SK-N-MC (cell line): ENCODE data around the gene SWAP70.

Source experiments
- EZH2 ChIP-seq: fragments of 200-600 bp; sonication (generic); IDR thresholded peaks from one replicate; pipeline ENCODE4 v1.6.1; 2017; ENCODE audit warnings: antibody characterized with exemption
- FOXP2 ChIP-seq: optimal IDR thresholded peaks from 2 replicates; pipeline ENCODE3; 2011; ENCODE audit warnings: mild to moderate bottlenecking, moderate library complexity; ENCODE audit not compliant: insufficient read depth; ENCODE audit errors: extremely low read length, control extremely low read depth
- POLR2AphosphoS5 ChIP-seq: IDR thresholded peaks from 2 replicates; pipeline ENCODE4 v1.6.1; 2012; ENCODE audit warnings: mild to moderate bottlenecking, low read depth, low read length, borderline replicate concordance

DNA sequence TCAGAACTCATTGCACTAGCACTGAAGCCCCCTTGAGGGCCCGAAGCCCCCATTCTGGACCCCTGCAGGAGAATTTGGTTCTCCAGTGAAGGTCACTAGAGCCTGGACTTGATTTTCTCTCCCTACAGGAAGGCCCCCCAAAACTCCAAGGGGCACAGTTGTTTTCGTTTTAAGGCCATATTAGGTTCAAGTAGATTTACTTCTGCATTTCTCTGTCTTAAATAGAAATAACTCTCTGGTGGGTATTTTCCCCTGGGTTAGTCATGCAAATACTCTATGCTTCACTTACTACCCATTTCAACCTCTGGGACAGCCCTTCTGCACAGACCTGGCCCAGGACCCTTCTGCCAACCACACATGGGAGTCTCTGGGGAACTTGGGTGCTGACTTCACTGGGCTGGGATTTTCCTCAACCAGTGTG lies 48.8 kb upstream of the SWAP70 start:
- no peak for TF ChIP-seq POLR2AphosphoS5
- TF ChIP-seq EZH2, result no peak
- TF ChIP-seq FOXP2, result no peak
